Erythroblast (primary cell): ENCODE data around the gene PCDHGA4.
"Not testable (repeated sequence)": the region's sequence is repeated elsewhere in the genome, so short reads cannot be mapped to it uniquely, and the experiment has no call there.

Experiments
- DNase-seq, 2 experiments: peaks; one replicate each; lab custom pipeline; 2025; lab: John Stamatoyannopoulos, UW
- GATA1 ChIP-seq: IDR thresholded peaks from 2 replicates; pipeline ENCODE4 v1.6.1; 2011; ENCODE audit warnings: low read depth, mild to moderate bottlenecking, control low read depth, low read length, moderate library complexity
- POLR2A ChIP-seq: IDR thresholded peaks from 2 replicates; pipeline ENCODE4 v1.6.1; 2011; ENCODE audit warnings: mild to moderate bottlenecking, low read length

The PCDHGA4 gene

DNA sequence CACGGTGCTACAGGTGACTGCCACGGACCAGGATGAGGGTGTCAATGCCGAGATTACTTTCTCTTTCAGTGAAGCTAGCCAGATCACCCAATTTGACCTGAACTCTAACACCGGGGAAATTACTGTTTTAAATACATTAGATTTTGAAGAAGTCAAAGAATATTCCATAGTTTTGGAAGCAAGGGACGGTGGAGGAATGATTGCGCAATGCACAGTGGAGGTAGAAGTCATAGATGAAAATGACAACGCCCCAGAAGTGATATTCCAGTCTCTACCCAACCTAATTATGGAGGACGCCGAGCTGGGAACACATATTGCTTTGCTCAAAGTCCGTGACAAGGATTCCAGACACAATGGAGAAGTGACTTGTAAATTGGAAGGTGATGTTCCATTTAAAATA lies 33.8 kb downstream of the PCDHGA4 start:
- TF ChIP-seq GATA1 (no peak), POLR2A (no peak)
- no peak for DNase-seq

DNA sequence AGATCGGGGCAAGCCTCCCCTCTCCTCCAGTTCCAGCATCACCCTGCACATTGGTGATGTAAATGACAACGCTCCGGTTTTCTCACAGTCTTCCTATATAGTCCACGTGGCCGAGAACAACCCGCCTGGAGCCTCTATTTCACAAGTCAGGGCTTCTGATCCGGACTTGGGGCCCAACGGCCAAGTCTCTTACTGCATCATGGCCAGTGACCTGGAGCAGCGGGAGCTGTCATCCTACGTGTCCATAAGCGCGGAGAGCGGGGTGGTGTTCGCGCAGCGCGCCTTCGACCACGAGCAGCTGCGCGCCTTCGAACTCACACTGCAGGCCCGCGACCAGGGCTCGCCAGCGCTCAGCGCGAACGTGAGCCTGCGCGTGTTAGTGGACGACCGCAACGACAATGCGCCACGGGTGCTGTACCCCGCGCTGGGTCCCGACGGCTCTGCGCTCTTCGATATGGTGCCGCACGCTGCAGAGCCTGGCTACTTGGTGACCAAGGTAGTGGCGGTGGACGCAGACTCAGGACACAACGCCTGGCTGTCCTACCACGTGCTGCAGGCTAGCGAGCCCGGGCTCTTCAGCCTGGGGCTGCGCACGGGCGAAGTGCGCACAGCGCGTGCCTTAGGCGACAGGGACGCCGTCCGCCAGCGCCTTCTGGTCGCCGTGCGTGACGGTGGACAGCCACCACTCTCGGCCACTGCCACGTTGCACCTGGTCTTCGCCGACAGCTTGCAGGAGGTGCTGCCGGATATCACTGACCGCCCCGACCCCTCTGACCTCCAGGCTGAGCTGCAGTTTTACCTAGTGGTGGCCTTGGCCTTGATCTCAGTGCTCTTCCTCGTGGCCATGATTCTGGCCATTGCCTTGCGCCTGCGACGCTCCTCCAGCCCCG lies 34.6 kb downstream of the PCDHGA4 start:
- DNase-seq = no peak
- no peak for TF ChIP-seq GATA1
- no peak for TF ChIP-seq POLR2A

DNA sequence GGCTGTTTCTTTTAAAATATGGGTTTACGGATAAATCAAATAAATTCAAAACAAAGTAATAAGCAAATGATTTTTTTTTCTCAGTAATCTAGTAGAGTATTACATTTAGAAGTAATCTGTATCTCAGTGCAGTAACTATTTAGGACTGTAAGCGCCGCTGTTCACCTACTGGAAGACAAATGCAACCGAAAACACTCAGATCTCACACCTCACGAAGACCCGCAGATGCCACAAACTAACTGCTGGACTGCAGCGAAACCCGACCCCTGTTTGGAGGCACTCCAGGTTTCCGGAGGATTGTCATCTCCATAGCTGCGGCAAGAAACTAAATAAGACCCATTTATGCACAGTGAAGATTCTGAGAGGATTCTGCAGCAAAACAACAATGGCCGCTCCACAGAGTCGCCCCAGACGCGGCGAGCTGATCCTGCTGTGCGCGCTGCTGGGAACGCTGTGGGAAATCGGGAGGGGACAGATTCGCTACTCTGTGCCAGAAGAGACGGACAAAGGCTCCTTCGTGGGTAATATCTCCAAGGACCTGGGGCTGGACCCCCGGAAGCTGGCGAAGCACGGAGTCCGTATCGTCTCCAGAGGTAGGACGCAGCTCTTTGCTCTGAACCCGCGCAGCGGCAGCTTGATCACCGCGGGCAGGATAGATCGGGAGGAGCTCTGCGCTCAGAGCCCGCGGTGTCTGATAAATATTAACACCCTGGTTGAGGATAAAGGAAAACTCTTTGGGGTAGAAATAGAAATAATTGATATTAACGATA lies 37.8 kb downstream of the PCDHGA4 start, which contains the start of gene PCDHGA8:
Gene PCDHGA8 (plus strand): TSS at position 205 of the 770 bp plus-strand sequence. CDS start 181 bp downstream, at position 386.
- TF ChIP-seq GATA1 (no peak), POLR2A (no peak)
- DNase-seq = no peak

DNA sequence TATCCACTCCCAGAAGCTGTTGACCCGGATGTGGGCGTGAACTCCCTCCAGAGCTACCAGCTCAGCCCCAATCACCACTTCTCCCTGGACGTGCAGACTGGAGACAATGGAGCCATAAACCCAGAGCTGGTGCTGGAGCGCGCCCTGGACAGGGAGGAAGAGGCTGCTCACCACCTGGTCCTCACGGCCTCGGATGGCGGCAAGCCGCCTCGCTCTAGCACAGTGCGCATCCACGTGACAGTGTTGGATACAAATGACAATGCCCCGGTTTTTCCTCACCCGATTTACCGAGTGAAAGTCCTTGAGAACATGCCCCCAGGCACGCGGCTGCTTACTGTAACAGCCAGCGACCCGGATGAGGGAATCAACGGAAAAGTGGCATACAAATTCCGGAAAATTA lies 38.4 kb downstream of the PCDHGA4 start:
- DNase-seq = no peak
- TF ChIP-seq POLR2A (no peak), GATA1 (no peak)

DNA sequence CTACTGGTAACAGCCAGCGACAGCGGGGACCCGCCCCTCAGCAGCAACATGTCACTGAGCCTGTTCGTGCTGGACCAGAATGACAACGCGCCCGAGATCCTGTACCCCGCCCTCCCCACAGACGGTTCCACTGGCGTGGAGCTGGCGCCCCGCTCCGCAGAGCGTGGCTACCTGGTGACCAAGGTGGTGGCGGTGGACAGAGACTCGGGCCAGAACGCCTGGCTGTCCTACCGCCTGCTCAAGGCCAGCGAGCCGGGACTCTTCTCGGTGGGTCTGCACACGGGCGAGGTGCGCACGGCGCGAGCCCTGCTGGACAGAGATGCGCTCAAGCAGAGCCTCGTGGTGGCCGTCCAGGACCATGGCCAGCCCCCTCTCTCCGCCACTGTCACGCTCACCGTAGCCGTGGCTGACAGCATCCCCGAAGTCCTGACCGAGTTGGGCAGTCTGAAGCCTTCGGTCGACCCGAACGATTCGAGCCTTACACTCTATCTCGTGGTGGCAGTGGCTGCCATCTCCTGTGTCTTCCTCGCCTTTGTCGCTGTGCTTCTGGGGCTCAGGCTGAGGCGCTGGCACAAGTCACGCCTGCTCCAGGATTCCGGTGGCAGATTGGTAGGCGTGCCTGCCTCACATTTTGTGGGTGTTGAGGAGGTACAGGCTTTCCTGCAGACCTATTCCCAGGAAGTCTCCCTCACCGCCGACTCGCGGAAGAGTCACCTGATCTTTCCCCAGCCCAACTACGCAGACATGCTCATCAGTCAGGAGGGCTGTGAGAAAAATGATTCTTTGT lies 39.8 kb downstream of the PCDHGA4 start:
- not testable (repeated sequence) for DNase-seq

DNA sequence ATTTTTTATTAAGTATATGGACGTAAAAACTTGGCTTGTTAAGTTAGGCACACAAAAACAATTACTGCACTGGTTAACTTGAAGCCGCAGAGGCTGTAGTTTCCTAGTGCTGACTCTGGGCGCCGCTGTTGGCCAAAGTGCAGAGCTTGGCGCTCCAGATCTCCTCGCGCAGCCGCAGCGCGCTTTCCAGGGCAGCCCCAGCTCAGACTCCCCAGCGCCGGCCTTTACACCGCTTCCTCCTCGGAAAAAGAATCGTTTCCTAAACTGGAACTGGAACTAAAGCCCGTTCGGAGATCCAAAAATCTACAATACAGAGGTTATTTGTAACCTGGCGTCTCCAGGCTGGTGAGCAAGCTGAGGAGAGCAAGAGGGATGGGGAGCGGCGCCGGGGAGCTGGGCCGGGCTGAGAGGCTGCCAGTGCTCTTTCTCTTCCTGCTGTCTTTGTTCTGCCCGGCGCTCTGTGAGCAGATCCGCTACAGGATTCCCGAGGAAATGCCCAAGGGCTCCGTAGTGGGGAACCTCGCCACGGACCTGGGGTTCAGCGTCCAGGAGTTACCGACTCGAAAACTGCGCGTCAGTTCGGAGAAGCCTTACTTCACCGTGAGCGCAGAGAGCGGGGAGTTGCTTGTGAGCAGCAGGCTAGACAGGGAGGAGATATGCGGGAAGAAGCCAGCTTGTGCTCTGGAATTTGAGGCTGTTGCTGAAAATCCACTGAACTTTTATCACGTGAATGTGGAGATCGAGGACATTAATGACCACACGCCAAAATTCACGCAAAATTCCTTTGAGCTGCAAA lies 43.1 kb downstream of the PCDHGA4 start, which contains the start of gene PCDHGB5:
Gene PCDHGB5 (plus strand): TSS at position 192 of the 796 bp plus-strand sequence. CDS start 181 bp downstream, at position 373.
- peak; percentile 13 to 21 for DNase-seq

DNA sequence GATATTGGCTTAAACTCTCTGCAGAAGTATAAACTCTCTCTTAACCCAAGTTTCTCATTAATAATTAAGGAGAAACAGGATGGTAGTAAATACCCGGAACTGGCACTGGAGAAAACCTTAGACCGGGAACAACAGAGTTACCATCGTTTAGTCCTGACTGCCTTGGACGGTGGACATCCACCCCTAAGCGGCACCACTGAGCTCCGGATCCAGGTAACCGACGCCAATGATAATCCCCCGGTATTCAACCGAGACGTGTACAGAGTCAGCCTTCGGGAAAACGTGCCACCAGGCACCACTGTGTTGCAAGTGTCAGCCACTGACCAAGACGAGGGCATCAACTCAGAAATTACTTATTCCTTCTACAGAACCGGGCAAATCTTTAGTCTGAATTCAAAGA lies 43.8 kb downstream of the PCDHGA4 start:
- TF ChIP-seq POLR2A (no peak), GATA1 (no peak)
- DNase-seq = no peak

DNA sequence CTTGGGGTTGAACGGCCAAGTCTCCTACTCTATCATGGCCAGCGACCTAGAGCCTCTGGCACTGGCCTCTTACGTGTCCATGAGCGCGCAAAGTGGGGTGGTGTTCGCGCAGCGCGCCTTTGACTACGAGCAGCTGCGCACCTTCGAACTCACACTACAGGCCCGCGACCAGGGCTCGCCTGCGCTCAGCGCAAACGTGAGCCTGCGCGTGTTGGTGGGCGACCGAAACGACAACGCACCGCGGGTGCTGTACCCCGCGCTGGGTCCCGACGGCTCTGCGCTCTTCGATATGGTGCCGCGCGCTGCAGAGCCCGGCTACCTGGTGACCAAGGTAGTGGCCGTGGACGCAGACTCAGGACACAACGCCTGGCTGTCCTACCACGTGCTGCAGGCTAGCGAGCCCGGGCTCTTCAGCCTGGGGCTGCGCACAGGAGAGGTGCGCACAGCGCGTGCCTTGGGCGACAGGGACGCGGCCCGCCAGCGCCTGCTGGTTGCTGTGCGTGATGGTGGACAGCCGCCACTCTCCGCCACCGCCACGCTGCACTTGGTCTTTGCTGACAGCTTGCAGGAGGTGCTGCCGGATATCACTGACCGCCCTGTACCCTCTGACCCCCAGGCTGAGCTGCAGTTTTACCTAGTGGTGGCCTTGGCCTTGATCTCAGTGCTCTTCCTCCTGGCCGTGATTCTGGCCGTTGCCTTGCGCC lies 44.9 kb downstream of the PCDHGA4 start:
- TF ChIP-seq GATA1 (no peak), POLR2A (no peak)
- no peak for DNase-seq

DNA sequence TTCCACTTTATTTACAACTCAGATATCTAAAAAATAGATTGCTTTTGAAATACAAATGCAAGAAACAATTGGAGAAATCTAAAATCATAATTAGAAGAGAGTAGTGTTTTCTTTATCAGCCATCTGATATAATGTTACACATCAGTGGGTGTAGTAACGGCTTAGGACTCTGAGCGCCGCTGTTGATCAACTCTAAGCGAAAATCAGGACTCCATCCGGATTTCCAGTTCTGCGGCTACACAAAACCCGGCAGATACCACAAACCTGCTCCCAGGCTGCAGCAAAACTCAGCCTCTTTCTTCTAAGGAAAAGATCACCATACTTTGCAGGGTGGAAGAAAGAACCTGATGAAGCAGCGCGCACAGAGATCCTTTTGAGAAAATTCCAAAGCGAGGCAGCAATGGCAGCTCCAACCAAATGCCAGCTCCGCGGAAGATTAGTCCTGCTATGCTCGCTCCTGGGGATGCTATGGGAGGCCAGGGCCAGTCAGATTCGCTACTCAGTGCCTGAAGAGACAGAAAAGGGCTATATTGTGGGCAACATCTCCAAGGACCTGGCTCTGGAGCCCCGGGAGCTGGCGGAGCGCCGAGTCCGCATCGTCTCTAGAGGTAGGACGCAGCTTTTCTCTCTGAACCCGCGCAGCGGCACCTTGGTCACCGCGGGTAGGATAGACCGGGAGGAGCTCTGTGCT lies 47.9 kb downstream of the PCDHGA4 start, which contains the start of gene PCDHGA9:
Gene PCDHGA9 (plus strand): TSS at position 226 of the 691 bp plus-strand sequence. CDS start 175 bp downstream, at position 401.
- peak in 1 of 2 experiments; percentile 10 for DNase-seq
- no peak for TF ChIP-seq GATA1
- TF ChIP-seq POLR2A = no peak

DNA sequence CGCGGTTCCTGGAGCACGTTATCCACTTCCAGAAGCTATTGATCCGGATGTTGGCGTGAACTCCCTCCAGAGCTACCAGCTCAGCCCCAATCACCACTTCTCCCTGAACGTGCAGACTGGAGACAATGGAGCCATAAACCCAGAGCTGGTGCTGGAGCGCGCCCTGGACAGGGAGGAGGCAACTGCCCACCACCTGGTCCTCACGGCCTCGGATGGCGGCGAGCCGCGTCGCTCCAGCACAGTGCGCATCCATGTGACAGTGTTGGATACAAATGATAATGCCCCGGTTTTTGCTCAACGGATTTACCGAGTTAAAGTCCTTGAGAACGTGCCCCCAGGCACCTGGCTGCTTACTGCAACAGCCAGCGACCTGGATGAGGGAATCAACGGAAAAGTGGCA lies 48.6 kb downstream of the PCDHGA4 start:
- DNase-seq = no peak
- TF ChIP-seq POLR2A (no peak), GATA1 (no peak)
